Hematopoietic multipotent progenitor cell treated with erythropoietin and hydrocortisone succinate and interleukin-3 and kit ligand, for 17 days (in vitro differentiated cells): ENCODE results near the gene PAPLN.

Experiments used
- DNase-seq: peaks from one replicate; pipeline ENCODE4 v3.0.0-alpha.2; 2015; ENCODE audit warnings: low spot score

Gene PAPLN

GRCh38 chr14:73246387-73247150, 9.3 kb downstream of the PAPLN start:
- no peak for DNase-seq

GRCh38 chr14:73248108-73248868, 11.0 kb downstream of the PAPLN start:
- DNase-seq = no peak

- no peak for DNase-seq
These were observed 11.8 kb downstream of the PAPLN start for GRCh38 chr14:73249108-73249507.

- DNase-seq = no peak
These were observed 12.4 kb downstream of the PAPLN start for GRCh38 chr14:73249564-73250316.

- no peak for DNase-seq
These were observed 13.0 kb downstream of the PAPLN start for GRCh38 chr14:73250317-73250713.

- no peak for DNase-seq
These were observed 13.6 kb downstream of the PAPLN start for GRCh38 chr14:73250781-73251500.

- DNase-seq = no peak
These were observed 14.4 kb downstream of the PAPLN start for GRCh38 chr14:73251516-73252215.

- no peak for DNase-seq
These were observed 15.4 kb downstream of the PAPLN start for GRCh38 chr14:73252491-73253322.

- DNase-seq = no peak
These were observed 16.0 kb downstream of the PAPLN start for GRCh38 chr14:73253323-73253610.

- no peak for DNase-seq
These were observed 16.4 kb downstream of the PAPLN start for GRCh38 chr14:73253721-73254120.

GRCh38 chr14:73254247-73255004, 17.1 kb downstream of the PAPLN start:
- no peak for DNase-seq

- no peak for DNase-seq
These were observed 17.7 kb downstream of the PAPLN start for GRCh38 chr14:73255005-73255400.

- DNase-seq = no peak
These were observed 18.5 kb downstream of the PAPLN start for GRCh38 chr14:73255693-73256225.

- DNase-seq = no peak
These were observed 20.8 kb downstream of the PAPLN start for GRCh38 chr14:73258076-73258475.

- no peak for DNase-seq
These were observed 21.7 kb downstream of the PAPLN start for GRCh38 chr14:73258845-73259611.

- no peak for DNase-seq
These were observed 22.5 kb downstream of the PAPLN start for GRCh38 chr14:73259837-73260236.

- no peak for DNase-seq
These were observed 23.3 kb downstream of the PAPLN start for GRCh38 chr14:73260574-73260973.

- DNase-seq = no peak
These were observed 23.8 kb downstream of the PAPLN start for GRCh38 chr14:73261075-73261474.
